ENCODE measurements around the gene ZFHX3. TPM values are rescaled to one million over a fixed set of nuclear protein-coding genes. Genes with fewer than 3 reads are reported as not detected.

ZFHX3 gene
- total and polyA plus RNA-seq, 9 of the 15 experiments (the other 6 are each of a cell fraction or from before 2014, with no cell fraction given): 0.01 to 0.23 (median 0.06) TPM; not detected in 4

DNA sequence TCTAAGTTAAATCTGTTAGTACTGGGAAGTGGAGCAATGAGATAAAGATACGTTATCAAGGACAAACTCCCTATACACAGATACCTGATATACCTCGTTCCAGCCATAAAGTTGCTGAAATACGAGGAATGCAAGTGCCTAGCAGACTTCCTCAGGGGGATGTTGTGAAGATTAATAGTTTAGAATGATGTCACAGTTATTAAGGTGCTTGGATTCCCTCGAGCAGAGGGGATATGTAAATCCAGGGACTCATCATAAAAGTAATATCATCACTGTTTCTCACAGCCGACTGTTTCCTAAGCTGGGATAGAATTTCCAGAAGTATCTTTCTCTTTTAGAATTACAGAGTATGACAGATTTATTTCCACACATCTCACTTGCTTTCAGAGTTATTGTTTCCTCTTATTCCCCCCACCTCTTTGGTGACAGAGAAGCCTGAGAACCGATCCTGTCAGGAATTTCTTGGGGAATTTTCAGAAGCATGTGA, 28.4 kb upstream of the ZFHX3 start (continued):
- no peak for TF ChIP-seq TEAD2 (tag; IDR thresholded peaks at IDR 0.05)
- TF ChIP-seq, protein P1, sequence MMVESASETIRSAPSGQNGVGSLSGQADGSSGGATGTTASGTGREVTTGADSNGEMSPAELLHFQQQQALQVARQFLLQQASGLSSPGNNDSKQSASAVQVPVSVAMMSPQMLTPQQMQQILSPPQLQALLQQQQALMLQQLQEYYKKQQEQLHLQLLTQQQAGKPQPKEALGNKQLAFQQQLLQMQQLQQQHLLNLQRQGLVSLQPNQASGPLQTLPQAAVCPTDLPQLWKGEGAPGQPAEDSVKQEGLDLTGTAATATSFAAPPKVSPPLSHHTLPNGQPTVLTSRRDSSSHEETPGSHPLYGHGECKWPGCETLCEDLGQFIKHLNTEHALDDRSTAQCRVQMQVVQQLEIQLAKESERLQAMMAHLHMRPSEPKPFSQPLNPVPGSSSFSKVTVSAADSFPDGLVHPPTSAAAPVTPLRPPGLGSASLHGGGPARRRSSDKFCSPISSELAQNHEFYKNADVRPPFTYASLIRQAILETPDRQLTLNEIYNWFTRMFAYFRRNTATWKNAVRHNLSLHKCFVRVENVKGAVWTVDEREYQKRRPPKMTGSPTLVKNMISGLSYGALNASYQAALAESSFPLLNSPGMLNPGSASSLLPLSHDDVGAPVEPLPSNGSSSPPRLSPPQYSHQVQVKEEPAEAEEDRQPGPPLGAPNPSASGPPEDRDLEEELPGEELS (CRISPR knock-in tag; IDR thresholded peaks at IDR 0.05; ENCODE audit: borderline replicate concordance): no peak

DNA sequence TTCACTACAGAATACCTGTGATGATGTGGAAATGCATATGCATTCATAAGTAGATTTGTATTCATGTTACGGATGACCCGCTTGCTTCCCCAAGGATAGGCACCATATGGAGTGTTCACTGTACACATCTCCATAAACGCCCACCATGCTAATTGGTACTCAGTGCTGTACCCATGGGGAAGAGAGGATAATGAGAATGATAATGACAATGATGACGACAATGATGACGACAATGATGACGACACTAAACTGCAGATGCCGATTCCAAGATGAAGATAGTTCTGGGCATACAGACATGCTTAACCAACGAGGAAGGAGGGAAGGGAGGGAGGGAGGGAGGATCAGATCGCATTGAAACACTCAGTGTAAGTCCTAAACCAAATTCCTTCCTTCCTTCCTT, 26.5 kb upstream of the ZFHX3 start:
- ATAC-seq (no peak), DNase-seq (ENCODE audit: extremely low read depth in 1 of 4, low spot score in 3 of 4) (no peak), FAIRE-seq (no peak)
- in situ Hi-C loops (cut with MboI): no loop called here
- H3K36me3 ChIP-seq (ENCODE audit: control insufficient read depth, insufficient read depth, low read length): no peaks in the 10 kb centered on the region
- no peaks in the 10 kb centered on the region for H3K79me2 ChIP-seq (ENCODE audit: control insufficient read depth, insufficient read depth, low read length)
- 11% methylated on average over 8 of the region's 9 CpGs for WGBS (ENCODE audit: insufficient coverage, low coverage, missing lambda C conversion rate)
- no peaks in the 10 kb centered on the region; the same call in 1 of the 2 replicates for H4K20me1 ChIP-seq (replicated peaks; ENCODE audit: control insufficient read depth, insufficient read depth, low read length)
- no peak overlapping the region for H3K4me2 ChIP-seq (ENCODE audit: insufficient read depth, low read length)
- no peaks in the 10 kb centered on the region for H3K9me3 ChIP-seq (replicated peaks; ENCODE audit: control insufficient read depth, insufficient read depth, low read depth, low read length)
- CTCF ChIA-PET (ENCODE audit: low intra/inter-chr PET ratio): no interaction called here
- POLR2A ChIA-PET: no interaction called here
- H3K27ac ChIP-seq (ENCODE audit: extremely low read depth, low read depth, low read length): no peak overlapping the region
- no peak overlapping the region for H2AFZ ChIP-seq (ENCODE audit: low read depth, low read length)
- no TSS peak for BruUV-seq (replicated peaks)
- no peak for TF ChIP-seq FOXJ3 (CRISPR knock-in tag; IDR thresholded peaks at IDR 0.05)
- no peak for TF ChIP-seq ZNF668 (CRISPR knock-in tag; IDR thresholded peaks at IDR 0.05)
- TF ChIP-seq HDGF (IDR thresholded peaks at IDR 0.05): no peak
- TF ChIP-seq, protein P2, sequence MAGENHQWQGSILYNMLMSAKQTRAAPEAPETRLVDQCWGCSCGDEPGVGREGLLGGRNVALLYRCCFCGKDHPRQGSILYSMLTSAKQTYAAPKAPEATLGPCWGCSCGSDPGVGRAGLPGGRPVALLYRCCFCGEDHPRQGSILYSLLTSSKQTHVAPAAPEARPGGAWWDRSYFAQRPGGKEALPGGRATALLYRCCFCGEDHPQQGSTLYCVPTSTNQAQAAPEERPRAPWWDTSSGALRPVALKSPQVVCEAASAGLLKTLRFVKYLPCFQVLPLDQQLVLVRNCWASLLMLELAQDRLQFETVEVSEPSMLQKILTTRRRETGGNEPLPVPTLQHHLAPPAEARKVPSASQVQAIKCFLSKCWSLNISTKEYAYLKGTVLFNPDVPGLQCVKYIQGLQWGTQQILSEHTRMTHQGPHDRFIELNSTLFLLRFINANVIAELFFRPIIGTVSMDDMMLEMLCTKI (IDR thresholded peaks at IDR 0.05; ENCODE audit: partially characterized antibody): no peak
- no peak for TF ChIP-seq ZFP30 (CRISPR knock-in tag; IDR thresholded peaks at IDR 0.05; ENCODE audit: borderline replicate concordance)
- no peak for TF ChIP-seq ATF1 (CRISPR knock-in tag; IDR thresholded peaks at IDR 0.05)
- peak; percentile 74 for TF ChIP-seq ATF1 (tag; IDR thresholded peaks at IDR 0.05)
- TF ChIP-seq, protein P3, sequence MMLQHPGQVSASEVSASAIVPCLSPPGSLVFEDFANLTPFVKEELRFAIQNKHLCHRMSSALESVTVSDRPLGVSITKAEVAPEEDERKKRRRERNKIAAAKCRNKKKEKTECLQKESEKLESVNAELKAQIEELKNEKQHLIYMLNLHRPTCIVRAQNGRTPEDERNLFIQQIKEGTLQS (IDR thresholded peaks at IDR 0.05): peak; percentile 33; the same call in 1 of the 2 replicates
- TF ChIP-seq, protein P3 (CRISPR knock-in tag; conservative IDR thresholded peaks at IDR 0.05): no peak
- no peak for TF ChIP-seq KDM5B (IDR thresholded peaks at IDR 0.05; ENCODE audit: insufficient replicate concordance, low read depth, low read length)
- peak; percentile 67 for TF ChIP-seq CREB1 (IDR thresholded peaks at IDR 0.05)
- TF ChIP-seq CREB1 (CRISPR knock-in tag; IDR thresholded peaks at IDR 0.05): no peak
- TF ChIP-seq CREM (IDR thresholded peaks at IDR 0.05; ENCODE audit: low read depth): peak; percentile 66
- H3K4me1 ChIP-seq (replicated peaks in 1 of 2; ENCODE audit: control insufficient read depth in 2 of 2, insufficient read depth in 2 of 2, low read length in 2 of 2): no peaks in the 10 kb centered on the region; a peak in 2 of 5 replicates
- H3K4me3 ChIP-seq: no peak overlapping the region
- intact Hi-C loops (cut with micrococcal nuclease): no loop called here
- no peaks in the 10 kb centered on the region for H3K9me1 ChIP-seq (ENCODE audit: control insufficient read depth, insufficient read depth, low read length)
- no peak overlapping the region for H3K9ac ChIP-seq (ENCODE audit: insufficient read depth in 1 of 2, low read depth in 2 of 2, low read length in 2 of 2)
- H3K27me3 ChIP-seq (ENCODE audit: control insufficient read depth in 2 of 2, insufficient read depth in 2 of 2, low read length in 2 of 2): no peaks in the 10 kb centered on the region; a peak in 3 of 5 replicates

Measured in K562 (cell line).